Right ventricle myocardium superior (tissue), 1 donor: ENCODE results near the gene BICD1. TPM values are rescaled to one million over a fixed set of nuclear protein-coding genes. Genes with fewer than 3 reads are reported as not detected.
"Not testable (repeated sequence)": the region's sequence is repeated elsewhere in the genome, so short reads cannot be mapped to it uniquely, and the experiment has no call there.

ENCODE experiments used
- ATAC-seq: fragments of 200-7000 bp; cut with Tn5 transposase; one replicate; pipeline ENCODE4 v1.9.1; 2020; ENCODE audit warnings: mild to moderate bottlenecking; ENCODE audit not compliant: poor library complexity
- DNase-seq: peaks from one replicate; pipeline ENCODE4 v3.0.0-alpha.2; 2020
- intact Hi-C: fragments of 100-400 bp; cut with DNase I; formaldehyde crosslinking; loops from one replicate; pipeline ENCODE4 v1.11.2; 2022
- total RNA-seq: library from RNA; stranded (reverse); fragmentation: NEBNext Ultra II Directional; extraction: Animal tissue kit (Norgen Biotek cat#: 25700); gene quantifications from one replicate; pipeline ENCODE4 v1.2.1, GENCODE V29; 2021
- donor health status: DM: no; HTN: yes; CAD: no; lungs with severe emphysema.

BICD1 gene
- total RNA-seq, 1 donor from 2014 or later = 3.5 TPM

- intact Hi-C loops, ATAC-seq, DNase-seq: not testable (repeated sequence)
Measured at GRCh38 chr12:32099275-32099674, 7.4 kb upstream of the BICD1 start.

GRCh38 chr12:32100361-32100760 lies 6.3 kb upstream of the BICD1 start:
- no peak for ATAC-seq
- DNase-seq = no peak
- intact Hi-C loops = no loop called here

GRCh38 chr12:32100888-32101287 lies 5.8 kb upstream of the BICD1 start:
- intact Hi-C loops = no loop called here
- ATAC-seq = no peak

GRCh38 chr12:32102234-32102633 lies 4.4 kb upstream of the BICD1 start:
- intact Hi-C loops = no loop called here
- ATAC-seq = no peak
- no peak for DNase-seq

More at GRCh38 chr12:32100888-32101287, 5.8 kb upstream of the BICD1 start:
- DNase-seq = no peak

GRCh38 chr12:32104572-32105355 lies 1.9 kb upstream of the BICD1 start:
- ATAC-seq (no peak), DNase-seq (no peak)
- intact Hi-C loops = no loop called here

- intact Hi-C loops = no loop called here
Measured at GRCh38 chr12:32105986-32106516, 596 bp upstream of the BICD1 start.

GRCh38 chr12:32107359-32108267 lies 966 bp downstream of the BICD1 start:
- ATAC-seq = no peak
- intact Hi-C loops = no loop called here
- DNase-seq = no peak

More at GRCh38 chr12:32105986-32106516, 596 bp upstream of the BICD1 start:
- ATAC-seq = peak; percentile 19
- DNase-seq = no peak

- intact Hi-C loops = no loop called here
- no peak for ATAC-seq
Measured at GRCh38 chr12:32108787-32109186, 2.1 kb downstream of the BICD1 start.

GRCh38 chr12:32110417-32110816 lies 3.8 kb downstream of the BICD1 start:
- DNase-seq (no peak), ATAC-seq (no peak)
- intact Hi-C loops = no loop called here

More at GRCh38 chr12:32108787-32109186, 2.1 kb downstream of the BICD1 start:
- no peak for DNase-seq

GRCh38 chr12:32110942-32111341 lies 4.3 kb downstream of the BICD1 start:
- DNase-seq = no peak
- intact Hi-C loops = no loop called here
- ATAC-seq = no peak

- peak; percentile 95 for ATAC-seq
- peak; percentile 79 for DNase-seq
- intact Hi-C loops = no loop called here
Measured at GRCh38 chr12:32115404-32116104, 8.9 kb downstream of the BICD1 start.

GRCh38 chr12:32116897-32117296 lies 10.2 kb downstream of the BICD1 start:
- ATAC-seq (no peak), DNase-seq (no peak)
- intact Hi-C loops = no loop called here

GRCh38 chr12:32117316-32117715 lies 10.7 kb downstream of the BICD1 start:
- no peak for DNase-seq
- intact Hi-C loops = no loop called here
- no peak for ATAC-seq

- no peak for DNase-seq
- ATAC-seq = no peak
- intact Hi-C loops = no loop called here
Measured at GRCh38 chr12:32118806-32119205, 12.2 kb downstream of the BICD1 start.

GRCh38 chr12:32120419-32120818 lies 13.8 kb downstream of the BICD1 start:
- ATAC-seq (no peak), DNase-seq (no peak)
- intact Hi-C loops = no loop called here

- DNase-seq (no peak), ATAC-seq (no peak)
- intact Hi-C loops = no loop called here
Measured at GRCh38 chr12:32124637-32125036, 18.0 kb downstream of the BICD1 start.

GRCh38 chr12:32125455-32126084 lies 18.9 kb downstream of the BICD1 start:
- DNase-seq (no peak), ATAC-seq (no peak)
- intact Hi-C loops = no loop called here

- DNase-seq = no peak
- no peak for ATAC-seq
- intact Hi-C loops = no loop called here
Measured at GRCh38 chr12:32126720-32127119, 20.1 kb downstream of the BICD1 start.
